Naive thymus-derived CD8-positive, alpha-beta T cell (primary cell): Measurements from ENCODE around the gene PSMG3. TPM values are rescaled to one million over a fixed set of nuclear protein-coding genes. Genes with fewer than 3 reads are reported as not detected.
"Not testable (repeated sequence)": the region's sequence is repeated elsewhere in the genome, so short reads cannot be mapped to it uniquely, and the experiment has no call there.

Experiments
- ATAC-seq, 2 donors: fragments of 150-1000 bp; cut with Tn5 transposase in 1 of 2; sonication (Bioruptor Pico), chemical (Tn5 transposase) in 1 of 2; 1 replicate in 1 of 2; 2 replicates in 1 of 2; pipeline ENCODE4 v1.10.0; 2021; ENCODE audit warnings: mild to moderate bottlenecking in 2 of 2, moderate library complexity in 2 of 2
- POLR2A ChIA-PET: fragments of 350-600 bp; sonication (Branson Sonifier 250); formaldehyde crosslinking; loops from one replicate; lab custom pipeline; 2021; ENCODE audit warnings: antibody characterized with exemption; lab: Charles Lee
- DNase-seq, 10 donors: peaks; one replicate each; pipeline versions ENCODE4 v3.0.0 to v3.0.0-alpha.2; 2020 to 2022
- H3K27ac Mint-ChIP-seq, 10 donors: one replicate each; pipeline ENCODE4 v1.8.0; 2020 to 2022; ENCODE audit warnings: mild to moderate bottlenecking in 10 of 10, mixed read lengths in 10 of 10, moderate library complexity in 4 of 10, inconsistent platforms in 1 of 10
- H3K27me3 Mint-ChIP-seq, 5 donors: one replicate each; pipeline ENCODE4 v1.8.0; 2021 to 2022; ENCODE audit warnings: mixed read lengths in 5 of 5
- H3K36me3 Mint-ChIP-seq, 3 donors: one replicate each; pipeline ENCODE4 v1.8.0; 2020 to 2022; ENCODE audit warnings: mixed read lengths in 3 of 3, mild to moderate bottlenecking in 2 of 3, inconsistent platforms in 1 of 3
- H3K4me1 Mint-ChIP-seq, 4 donors: one replicate each; pipeline ENCODE4 v1.8.0; 2021 to 2022; ENCODE audit warnings: mixed read lengths in 4 of 4
- H3K4me3 Mint-ChIP-seq, 10 donors: one replicate each; pipeline ENCODE4 v1.8.0; 2020 to 2022; ENCODE audit warnings: mild to moderate bottlenecking in 10 of 10, mixed read lengths in 10 of 10, moderate library complexity in 6 of 10, inconsistent platforms in 1 of 10
- H3K9me3 Mint-ChIP-seq, 9 donors: one replicate each; pipeline ENCODE4 v1.8.0; 2020 to 2022; ENCODE audit warnings: mixed read lengths in 9 of 9, mild to moderate bottlenecking in 3 of 9, inconsistent platforms in 1 of 9, moderate library complexity in 1 of 9
- polyA plus RNA-seq, 3 donors: library from polyadenylated mRNA; unstranded; fragments of 300-500 nt; fragmentation: Illumina TruSeq; gene quantifications; one replicate each; pipeline ENCODE4 v1.2.3, GENCODE V29; 2021
- total RNA-seq, 8 experiments: library from RNA in 2 of 8; stranded (reverse) in 2 of 8; gene quantifications; one replicate each; pipeline ENCODE4 v1.2.3 and lab custom pipeline; 2021 to 2026

PSMG3 gene
- total and polyA plus RNA-seq, 5 experiments from 2014 or later = 24.3 to 45.8 (median 43.5) TPM

GRCh38 chr7:1530946-1531262, 38.9 kb downstream of the PSMG3 start:
- peaks cover 0 to 4% (median 3%) of the 10 kb centered on the region in 5 donors for H3K27me3 Mint-ChIP-seq
- no peak overlapping the region for H3K4me3 Mint-ChIP-seq
- peaks cover 19 to 36% (median 31%) of the 10 kb centered on the region in 4 donors for H3K4me1 Mint-ChIP-seq
- DNase-seq = peak in 3 of 10 donors; percentile 22 to 55 (median 49)
- H3K9me3 Mint-ChIP-seq = no peaks in the 10 kb centered on the region
- no peak overlapping the region for H3K27ac Mint-ChIP-seq
- peak; percentile 42 to 62 for ATAC-seq
- POLR2A ChIA-PET = interaction anchor here (1.1 to 3.9 kb wide), 3 partner anchors 22 to 25 kb away, joined by 5 to 13 read pairs (median 9); partner anchors contain the start of gene TMEM184A
- H3K36me3 Mint-ChIP-seq = peaks cover 0 to 14% (median 0%) of the 10 kb centered on the region in 3 donors

DNA sequence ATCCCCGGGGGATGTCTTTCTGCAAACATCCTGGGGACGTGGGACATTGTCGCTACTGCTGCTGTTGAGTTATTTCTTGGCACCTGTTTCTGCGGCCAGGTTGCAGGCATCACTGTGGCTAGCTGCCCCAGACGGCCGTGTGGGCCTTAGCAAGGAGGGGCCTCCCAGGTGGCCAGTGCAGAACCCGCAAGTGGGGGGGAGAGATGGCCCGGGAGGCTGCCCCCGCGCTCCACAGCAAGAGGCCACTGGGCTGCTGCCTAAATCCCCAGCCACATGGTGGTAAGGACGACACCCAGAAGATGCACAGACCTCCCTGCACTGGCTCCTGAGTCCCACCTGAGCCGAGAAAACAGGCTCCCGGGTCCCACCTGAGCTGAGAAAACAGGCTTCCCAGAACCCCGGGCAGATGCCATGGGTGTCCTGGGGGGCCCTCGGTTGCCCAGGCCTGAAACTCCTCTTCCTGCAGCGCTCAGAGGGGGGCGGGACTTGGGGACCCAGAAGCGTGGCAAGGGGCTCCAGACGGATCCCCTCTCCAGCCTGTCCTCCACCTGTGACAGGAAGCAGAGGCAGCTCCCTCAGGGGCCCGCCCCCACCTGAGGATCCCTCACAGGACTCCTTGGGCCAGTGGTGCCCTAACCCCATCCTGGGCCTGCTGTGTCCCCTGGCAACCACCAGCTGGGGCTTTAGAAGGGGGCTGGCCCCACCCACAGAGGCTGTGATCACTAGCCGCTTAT, 40.3 kb downstream of the PSMG3 start:
- Mint-ChIP-seq H3K9me3 (no peaks in the 10 kb centered on the region), H3K36me3 (peaks cover 0 to 4% (median 0%) of the 10 kb centered on the region in 3 donors), H3K4me3 (peak overlapping the region; percentile 53 to 86 (median 64)), H3K4me1 (peaks cover 18 to 33% (median 28%) of the 10 kb centered on the region in 4 donors), H3K27ac (peak overlapping the region; percentile 66 to 94 (median 86)), H3K27me3 (peaks cover 0 to 4% (median 3%) of the 10 kb centered on the region in 5 donors)
- no peak for ATAC-seq
- POLR2A ChIA-PET = interaction anchor here (1.1 to 1.6 kb wide), 2 partner anchors 17 to 24 kb away, joined by 5 to 6 read pairs; no protein-coding TSS in a partner anchor
- no peak for DNase-seq

GRCh38 chr7:1526271-1526754, 43.5 kb downstream of the PSMG3 start:
- Mint-ChIP-seq H3K4me3 (no peak overlapping the region), H3K36me3 (no peaks in the 10 kb centered on the region), H3K27ac (no peak overlapping the region), H3K27me3 (peaks cover 0 to 4% (median 3%) of the 10 kb centered on the region in 5 donors), H3K4me1 (peaks cover 0 to 4% (median 3%) of the 10 kb centered on the region in 4 donors), H3K9me3 (no peaks in the 10 kb centered on the region)
- ATAC-seq (no peak), DNase-seq (no peak)
- POLR2A ChIA-PET = no interaction called here

GRCh38 chr7:1525409-1525808, 44.4 kb downstream of the PSMG3 start:
- no peak for ATAC-seq
- POLR2A ChIA-PET = no interaction called here
- peaks cover 0 to 4% (median 3%) of the 10 kb centered on the region in 5 donors for H3K27me3 Mint-ChIP-seq
- H3K9me3 Mint-ChIP-seq = no peaks in the 10 kb centered on the region
- no peak overlapping the region for H3K4me3 Mint-ChIP-seq
- H3K36me3 Mint-ChIP-seq = no peaks in the 10 kb centered on the region
- peak overlapping the region in 2 of 10 donors; percentile 15 to 38 for H3K27ac Mint-ChIP-seq
- H3K4me1 Mint-ChIP-seq = peaks cover 0 to 4% (median 3%) of the 10 kb centered on the region in 4 donors
- no peak for DNase-seq

- Mint-ChIP-seq H3K9me3 (peaks cover 0 to 9% (median 0%) of the 10 kb centered on the region in 9 donors), H3K36me3 (peaks cover 0 to 6% (median 0%) of the 10 kb centered on the region in 3 donors), H3K4me1 (peaks cover 0 to 2% (median 0%) of the 10 kb centered on the region in 4 donors), H3K4me3 (no peak overlapping the region), H3K27me3 (peaks cover 0 to 4% (median 3%) of the 10 kb centered on the region in 5 donors), H3K27ac (no peak overlapping the region)
- DNase-seq = no peak
- no peak for ATAC-seq
- POLR2A ChIA-PET = no interaction called here
Observed at GRCh38 chr7:1523844-1524243, 46.0 kb downstream of the PSMG3 start.

DNA sequence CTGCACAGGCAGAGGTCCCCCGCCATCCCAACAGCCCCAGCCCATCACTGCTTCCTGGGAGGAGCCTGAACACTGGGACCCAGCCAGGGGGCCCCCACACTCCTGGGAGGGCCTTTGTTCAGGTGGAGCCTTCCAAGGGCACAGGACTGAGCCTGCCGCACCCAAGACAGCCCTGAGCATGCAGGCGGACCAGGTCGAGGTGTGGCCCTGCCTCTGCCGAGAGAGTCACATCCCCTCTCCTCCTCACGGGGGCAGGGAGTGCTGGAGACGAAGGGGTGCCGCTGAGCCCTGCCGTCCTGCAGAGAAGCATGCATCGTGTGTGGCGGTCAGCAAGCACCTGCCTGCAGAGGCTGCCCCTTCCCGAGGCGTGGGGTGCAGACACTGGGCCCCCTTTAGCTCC, 46.6 kb downstream of the PSMG3 start:
- no peak overlapping the region for H3K27ac Mint-ChIP-seq
- peaks cover 0 to 6% (median 0%) of the 10 kb centered on the region in 3 donors for H3K36me3 Mint-ChIP-seq
- POLR2A ChIA-PET = no interaction called here
- no peak for DNase-seq
- peaks cover 0 to 9% (median 0%) of the 10 kb centered on the region in 9 donors for H3K9me3 Mint-ChIP-seq
- peaks cover 0 to 2% (median 0%) of the 10 kb centered on the region in 4 donors for H3K4me1 Mint-ChIP-seq
- peaks cover 0 to 4% (median 3%) of the 10 kb centered on the region in 5 donors for H3K27me3 Mint-ChIP-seq
- no peak overlapping the region for H3K4me3 Mint-ChIP-seq
- ATAC-seq = no peak

DNA sequence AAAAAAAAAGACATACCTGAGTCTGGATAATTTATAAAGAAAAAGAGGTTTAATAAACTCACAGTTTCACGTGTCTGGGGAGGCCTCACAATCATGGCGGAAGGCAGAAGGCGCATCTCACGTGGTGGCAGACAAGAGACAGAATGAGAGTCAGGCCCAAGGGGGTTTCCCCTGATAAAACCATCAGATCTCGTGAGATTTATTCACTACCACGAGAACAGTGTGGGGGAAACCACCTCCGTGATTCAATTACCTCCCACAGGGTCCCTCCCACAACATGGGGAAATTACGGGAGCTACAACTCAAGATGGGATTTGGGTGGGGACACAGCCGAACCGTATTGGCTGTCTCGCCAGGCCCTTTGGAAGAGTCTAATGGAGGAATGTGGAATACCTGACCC, 48.4 kb downstream of the PSMG3 start:
- peaks cover 0 to 6% (median 0%) of the 10 kb centered on the region in 3 donors for H3K36me3 Mint-ChIP-seq
- DNase-seq (no peak), ATAC-seq (no peak)
- H3K9me3 Mint-ChIP-seq = peaks cover 0 to 9% (median 0%) of the 10 kb centered on the region in 9 donors
- H3K27me3 Mint-ChIP-seq = peaks cover 0 to 2% (median 0%) of the 10 kb centered on the region in 5 donors
- H3K4me3 Mint-ChIP-seq = no peak overlapping the region
- no peaks in the 10 kb centered on the region for H3K4me1 Mint-ChIP-seq
- POLR2A ChIA-PET = no interaction called here
- peak overlapping the region in 1 of 10 donors; percentile 72 for H3K27ac Mint-ChIP-seq

- Mint-ChIP-seq H3K27me3 (no peaks in the 10 kb centered on the region), H3K9me3 (peaks cover 0 to 9% (median 0%) of the 10 kb centered on the region in 9 donors), H3K4me3 (no peak overlapping the region), H3K36me3 (peaks cover 0 to 6% (median 0%) of the 10 kb centered on the region in 3 donors), H3K27ac (peak overlapping the region in 2 of 10 donors; percentile 44 to 72), H3K4me1 (no peaks in the 10 kb centered on the region)
- no peak for ATAC-seq
- DNase-seq = no peak
- POLR2A ChIA-PET = no interaction called here
Observed at GRCh38 chr7:1520539-1521234, 49.1 kb downstream of the PSMG3 start.

DNA sequence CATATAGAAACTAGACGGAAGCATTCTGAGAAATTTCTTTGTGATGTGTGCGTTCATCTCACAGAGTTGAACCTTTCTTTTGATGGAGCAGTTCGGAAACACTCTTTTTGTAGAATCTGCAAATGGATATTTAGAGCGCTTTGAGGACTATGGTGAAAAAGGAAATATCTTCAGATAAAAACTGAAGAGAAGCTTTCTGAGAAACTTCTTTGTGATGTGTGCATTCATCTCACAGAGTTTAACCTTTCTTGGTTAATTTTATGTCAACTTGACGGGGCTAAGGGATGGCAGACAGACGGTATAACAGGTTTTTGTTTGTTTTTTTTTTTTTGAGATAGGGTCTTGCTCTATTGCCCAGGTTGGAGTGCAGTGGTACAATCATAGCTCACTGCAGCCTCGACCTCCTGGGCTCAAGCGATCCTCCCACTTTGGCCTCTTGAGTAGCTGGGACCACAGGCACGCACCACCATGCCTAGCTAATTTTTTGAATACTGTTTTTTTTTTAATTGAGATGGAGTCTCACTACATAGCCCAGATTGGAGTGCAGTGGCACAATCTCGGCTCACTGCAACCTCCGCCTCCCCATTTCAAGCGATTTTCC, 50.4 kb downstream of the PSMG3 start:
- DNase-seq, H3K27ac Mint-ChIP-seq, H3K4me1 Mint-ChIP-seq, ATAC-seq, H3K4me3 Mint-ChIP-seq, H3K27me3 Mint-ChIP-seq, H3K36me3 Mint-ChIP-seq, POLR2A ChIA-PET: not testable (repeated sequence)
- peaks cover 0 to 11% (median 0%) of the 10 kb centered on the region in 9 donors for H3K9me3 Mint-ChIP-seq

Other genes with a start within 250 kb of the PSMG3 start
- 1 to 10 TPM; 3.5 to 4.6 TPM for gene MICALL2, start 110.6 kb downstream of the PSMG3 start, total RNA-seq
- gene MICALL2, start 110.6 kb downstream of the PSMG3 start, polyA plus RNA-seq = 1 to 10 TPM in 1 of 3 donors, under 1 TPM in 1, not detected in 1; 0.85 to 1.5 TPM
- 100 to 1,000 TPM; 129 to 136 TPM for gene INTS1, start 65.6 kb downstream of the PSMG3 start, total RNA-seq
- gene INTS1, start 65.6 kb downstream of the PSMG3 start, polyA plus RNA-seq = 10 to 100 TPM in 2 of 3 donors, 1 to 10 TPM in 1; 9.1 to 24.6 (median 18.5) TPM
- 10 to 100 TPM; 55.1 to 56.1 TPM for gene MAFK, start 39.3 kb downstream of the PSMG3 start, total RNA-seq
- gene MAFK, start 39.3 kb downstream of the PSMG3 start, polyA plus RNA-seq = under 1 TPM; 0.33 to 0.56 (median 0.46) TPM
- gene TMEM184A, start 13.8 kb downstream of the PSMG3 start, total RNA-seq = not detected
- under 1 TPM in 1 of 3 donors, not detected in 2; 0.04 TPM for gene TMEM184A, start 13.8 kb downstream of the PSMG3 start, polyA plus RNA-seq
- not detected for gene ELFN1, start 100.2 kb upstream of the PSMG3 start, total RNA-seq
- gene ELFN1, start 100.2 kb upstream of the PSMG3 start, polyA plus RNA-seq = not detected